Stimulated activated CD8-positive, alpha-beta memory T cell treated with anti-CD3 and anti-CD28 coated beads, Interleukin-4, amount 100 ng/mL, for 1 hour (primary cell): Measurements from ENCODE around the gene CDH13.

Source experiments
- DNase-seq, 2 donors: peaks; one replicate each; pipeline ENCODE4 v3.0.0-alpha.2; 2020; ENCODE audit warnings: low read depth in 2 of 2, low spot score in 1 of 2

CDH13 gene

GRCh38 chr16:83105279-83106077 is 478.7 kb downstream of the CDH13 start:
- DNase-seq, result no peak

- no peak for DNase-seq
These were observed 482.8 kb downstream of the CDH13 start for GRCh38 chr16:83109490-83110125.

GRCh38 chr16:83110269-83110668 is 483.5 kb downstream of the CDH13 start:
- no peak for DNase-seq

- DNase-seq, result no peak
These were observed 486.5 kb downstream of the CDH13 start for GRCh38 chr16:83113317-83113716.

GRCh38 chr16:83113811-83114210 is 487.0 kb downstream of the CDH13 start:
- no peak for DNase-seq

GRCh38 chr16:83115491-83116232 is 488.9 kb downstream of the CDH13 start:
- no peak for DNase-seq

- no peak for DNase-seq
These were observed 489.6 kb downstream of the CDH13 start for GRCh38 chr16:83116274-83116892.

GRCh38 chr16:83117810-83118209 is 491.0 kb downstream of the CDH13 start:
- DNase-seq, result no peak

GRCh38 chr16:83118365-83118764 is 491.6 kb downstream of the CDH13 start:
- no peak for DNase-seq

GRCh38 chr16:83125999-83126568 is 499.3 kb downstream of the CDH13 start:
- no peak for DNase-seq

GRCh38 chr16:83128041-83128440 is 501.3 kb downstream of the CDH13 start:
- DNase-seq, result no peak

- no peak for DNase-seq
These were observed 503.3 kb downstream of the CDH13 start for GRCh38 chr16:83130039-83130438.

- no peak for DNase-seq
These were observed 507.9 kb downstream of the CDH13 start for GRCh38 chr16:83134638-83135037.

- DNase-seq, result no peak
These were observed 509.6 kb downstream of the CDH13 start for GRCh38 chr16:83136419-83136818.

- no peak for DNase-seq
These were observed 510.2 kb downstream of the CDH13 start for GRCh38 chr16:83136924-83137323.

- DNase-seq, result no peak
These were observed 510.6 kb downstream of the CDH13 start for GRCh38 chr16:83137326-83137781.

- DNase-seq, result no peak
These were observed 511.1 kb downstream of the CDH13 start for GRCh38 chr16:83137894-83138293.

- no peak for DNase-seq
These were observed 511.7 kb downstream of the CDH13 start for GRCh38 chr16:83138512-83138911.

GRCh38 chr16:83138976-83139690 is 512.4 kb downstream of the CDH13 start:
- no peak for DNase-seq

- no peak for DNase-seq
These were observed 517.0 kb downstream of the CDH13 start for GRCh38 chr16:83143788-83144187.
